A549 (cell line): ENCODE data around the gene XIAP. TPM values are rescaled to one million over a fixed set of nuclear protein-coding genes. Genes with fewer than 3 reads are reported as not detected.
"Not testable (repeated sequence)": the region's sequence is repeated elsewhere in the genome, so short reads cannot be mapped to it uniquely, and the experiment has no call there.

Experiments
- ATAC-seq, 2 experiments: fragments of 200-7000 bp in 1 of 2; fragments of >200 bp in 1 of 2; cut with Nextera tagmentation in 1 of 2; cut with Tn5 transposase in 1 of 2; 3 replicates each; pipeline versions ENCODE4 v1.8.0 to v1.9.1; 2018 to 2020; ENCODE audit warnings: mild to moderate bottlenecking in 1 of 2, moderate library complexity in 1 of 2
- CTCF ChIA-PET: fragments of 300-600 bp; sonication (Branson Sonifier 250); formaldehyde crosslinking; extraction: SDS; loops from one replicate; lab custom pipeline; 2021; ENCODE audit warnings: antibody characterized with exemption, inconsistent platforms; lab: Yijun Ruan, JAX
- POLR2A ChIA-PET: fragments of 350-600 bp; formaldehyde crosslinking; extraction: SDS; loops from one replicate; lab custom pipeline; 2021; ENCODE audit warnings: antibody characterized with exemption, inconsistent platforms; lab: Yijun Ruan, JAX
- DNase-seq, 2 experiments: peaks; one replicate each; pipeline versions ENCODE4 v3.0.0 to v3.0.0-alpha.2; 2011 to 2016; ENCODE audit warnings: low read depth in 1 of 2, low spot score in 1 of 2
- FAIRE-seq: peaks from 2 replicates; lab custom pipeline; 2011; peaks lifted over from hg19 to GRCh38; lab: Jason Lieb, UNC
- H3K27ac ChIP-seq, 2 experiments: fragments of >200 bp; sonication (Bioruptor Twin); formaldehyde crosslinking; 3 replicates each; pipeline ENCODE4 v1.5.1; 2016 to 2017
- H3K4me1 ChIP-seq: fragments of >200 bp; sonication (Bioruptor Twin); formaldehyde crosslinking; 3 replicates; pipeline ENCODE4 v1.6.1; 2016
- H3K4me2 ChIP-seq: fragments of >200 bp; sonication (Bioruptor Twin); formaldehyde crosslinking; 3 replicates; pipeline ENCODE4 v1.6.1; 2016
- H3K4me3 ChIP-seq: fragments of >200 bp; sonication (Bioruptor Twin); formaldehyde crosslinking; 3 replicates; pipeline ENCODE4 v1.5.1; 2016
- H3K9me3 ChIP-seq: fragments of >200 bp; sonication (Bioruptor Twin); formaldehyde crosslinking; 3 replicates; pipeline ENCODE4 v1.6.1; 2016
- CHD2 ChIP-seq: fragments of 150-350 bp; IDR thresholded peaks from 2 replicates; pipeline ENCODE4 v1.6.1; 2014; ENCODE audit warnings: low read length; ENCODE audit not compliant: partially characterized antibody
- CTCF ChIP-seq: fragments of >200 bp; sonication (Bioruptor Twin); formaldehyde crosslinking; IDR thresholded peaks from 3 replicates; pipeline ENCODE4 v1.5.1; 2016
- EHMT2 ChIP-seq: fragments of 200-600 bp; sonication (generic); IDR thresholded peaks from 2 replicates; pipeline ENCODE4 v1.6.1; 2016; ENCODE audit warnings: antibody characterized with exemption, low read depth, mild to moderate bottlenecking, moderate library complexity
- FOSL2 ChIP-seq, 2 experiments: fragments of 450-650 bp in 1 of 2; fragments of >200 bp in 1 of 2; sonication (Bioruptor Twin) in 1 of 2; formaldehyde crosslinking; IDR thresholded peaks; 2 replicates each; pipeline versions ENCODE4 v1.5.0 to v1.6.1; 2016 to 2020; ENCODE audit warnings: mild to moderate bottlenecking in 1 of 2, moderate library complexity in 1 of 2
- FOXS1 ChIP-seq: fragments of 250-450 bp; sonication (Bioruptor Pico); IDR thresholded peaks from 2 replicates; pipeline ENCODE4 v1.5.0; 2020; ENCODE audit warnings: mild to moderate bottlenecking, moderate library complexity
- HDAC2 ChIP-seq: fragments of 200-600 bp; sonication (generic); IDR thresholded peaks from 2 replicates; pipeline ENCODE4 v1.6.1; 2016
- HMGXB4 ChIP-seq: fragments of 250-450 bp; sonication (Bioruptor Pico); IDR thresholded peaks from 2 replicates; pipeline ENCODE4 v1.5.0; 2021; ENCODE audit warnings: mild to moderate bottlenecking, moderate library complexity, borderline replicate concordance
- HOXA7 ChIP-seq: fragments of 250-450 bp; sonication (Bioruptor Pico); IDR thresholded peaks from 2 replicates; pipeline ENCODE4 v1.5.0; 2020; ENCODE audit warnings: mild to moderate bottlenecking, moderate library complexity
- HOXB13 ChIP-seq: fragments of 250-450 bp; sonication (Bioruptor Pico); IDR thresholded peaks from 2 replicates; pipeline ENCODE4 v1.5.0; 2020; ENCODE audit warnings: low read depth, mild to moderate bottlenecking, moderate library complexity
- JUNB ChIP-seq: fragments of >200 bp; sonication (Bioruptor Twin); formaldehyde crosslinking; IDR thresholded peaks from 2 replicates; pipeline ENCODE4 v1.6.1; 2016
- KDM1A ChIP-seq: fragments of 200-600 bp; sonication (generic); IDR thresholded peaks from 2 replicates; pipeline ENCODE4 v1.6.1; 2016; ENCODE audit warnings: low read depth, mild to moderate bottlenecking
- KDM5A ChIP-seq: fragments of 200-600 bp; sonication (generic); IDR thresholded peaks from 2 replicates; pipeline ENCODE4 v1.6.1; 2016; ENCODE audit warnings: antibody characterized with exemption, mild to moderate bottlenecking
- MAX ChIP-seq: IDR thresholded peaks from 2 replicates; pipeline ENCODE4 v1.6.1; 2012
- NR3C1 ChIP-seq: fragments of >200 bp; sonication (Bioruptor Twin); formaldehyde crosslinking; IDR thresholded peaks from 3 replicates; pipeline ENCODE4 v1.6.1; 2017
- PHF8 ChIP-seq: fragments of 200-600 bp; sonication (generic); IDR thresholded peaks from 2 replicates; pipeline ENCODE4 v1.6.1; 2016; ENCODE audit warnings: low read depth, mild to moderate bottlenecking, antibody characterized with exemption, moderate library complexity, borderline replicate concordance
- POLR2AphosphoS2 ChIP-seq: conservative IDR thresholded peaks from 2 replicates; pipeline ENCODE4 v1.6.1; 2012; ENCODE audit warnings: low read length, improper control_type of control experiment, inconsistent platforms
- RFX5 ChIP-seq: fragments of 450-650 bp; IDR thresholded peaks from 2 replicates; pipeline ENCODE4 v1.7.1; 2014; ENCODE audit warnings: antibody characterized with exemption, mild to moderate bottlenecking, moderate library complexity
- RNF2 ChIP-seq: fragments of 200-600 bp; sonication (generic); IDR thresholded peaks from 2 replicates; pipeline ENCODE4 v1.6.1; 2016; ENCODE audit warnings: low read depth, mild to moderate bottlenecking, antibody characterized with exemption, moderate library complexity, borderline replicate concordance
- SREBF2 ChIP-seq: fragments of 450-650 bp; IDR thresholded peaks from 2 replicates; pipeline ENCODE4 v1.6.1; 2014; ENCODE audit warnings: mild to moderate bottlenecking, moderate library complexity
- TP53 ChIP-seq: fragments of 250-450 bp; sonication (Bioruptor Pico); IDR thresholded peaks from 2 replicates; pipeline ENCODE4 v1.5.0; 2021; ENCODE audit warnings: mild to moderate bottlenecking, moderate library complexity
- ZNF302 ChIP-seq: fragments of 250-450 bp; sonication (Bioruptor Pico); IDR thresholded peaks from 2 replicates; pipeline ENCODE4 v1.9.0; 2021; ENCODE audit warnings: inconsistent platforms, mild to moderate bottlenecking, moderate library complexity
- ZSCAN20 ChIP-seq: fragments of 250-450 bp; sonication (Bioruptor Pico); IDR thresholded peaks from 2 replicates; pipeline ENCODE4 v1.8.0; 2022; ENCODE audit warnings: mild to moderate bottlenecking, moderate library complexity
- WGBS: methylation state at CpG from one replicate; pipeline ENCODE4 v1.1.6; 2017; ENCODE audit errors: missing lambda C conversion rate; 5-methylcytosine and 5-hydroxymethylcytosine counted together
- polyA plus RNA-seq, 4 experiments: library from polyadenylated mRNA; depleted of rRNA in 3 of 4; stranded (reverse); fragments of >200 nt; fragmentation: RNase III in 1 of 4; extraction: RNeasy Plus Mini Kit Qiagen cat#74134 plus additional on column Dnase treatment in 1 of 4; gene quantifications; 2 replicates in 3 of 4; 3 replicates in 1 of 4; pipeline ENCODE4 v1.2.3, GENCODE V29; 2011 to 2017

Gene XIAP
- polyA plus RNA-seq, 2 of the 4 experiments (the other 2 are of a cell fraction): 42.9 to 44.1 TPM

- no peak for TF ChIP-seq RNF2
- TF ChIP-seq ZNF302 (CRISPR knock-in tag): no peak
- no peak for TF ChIP-seq HOXB13 (CRISPR knock-in tag)
These were observed 24.0 kb upstream of the XIAP start (continued) for GRCh38 chrX:123835661-123836371.

- H3K4me1 ChIP-seq, H3K27ac ChIP-seq, H3K4me3 ChIP-seq, ATAC-seq, H3K4me2 ChIP-seq, DNase-seq, POLR2A ChIA-PET, H3K9me3 ChIP-seq, FAIRE-seq: not testable (repeated sequence)
- CTCF ChIA-PET: interaction anchor here (0.6 to 0.7 kb wide), 2 partner anchors 17 to 70 kb away, joined by 3 to 4 read pairs; no protein-coding TSS in a partner anchor
- 75% methylated on average over 4 of the region's 4 CpGs for WGBS
These were observed 14.7 kb upstream of the XIAP start for GRCh38 chrX:123845129-123845528.

GRCh38 chrX:123846577-123847038, 13.2 kb upstream of the XIAP start:
- DNase-seq (peak in 1 of 2 experiments; percentile 50), FAIRE-seq (no peak), ATAC-seq (peak; percentile 67 to 74; a peak in 4 of 6 replicates)
- 0 out of 3 replicates have a peak overlapping the region, but pooled peaks have one; percentile 5 for H3K4me2 ChIP-seq
- no peak overlapping the region for H3K4me3 ChIP-seq
- 84% methylated on average over 7 of the region's 7 CpGs for WGBS
- no peaks in the 10 kb centered on the region for H3K9me3 ChIP-seq
- CTCF ChIA-PET: interaction anchor here (1.2 to 1.8 kb wide), 2 partner anchors 11 to 13 kb away, joined by 3 to 8 read pairs; no protein-coding TSS in a partner anchor
- POLR2A ChIA-PET: no interaction called here
- TF ChIP-seq MAX: no peak
- no peak for TF ChIP-seq HMGXB4 (CRISPR knock-in tag)
- no peak for TF ChIP-seq EHMT2
- 0 out of 2 replicates have a peak, but pooled peaks have one; percentile 18 for TF ChIP-seq FOSL2 (IDR thresholded peaks at IDR 0.05)
- peak; percentile 53 for TF ChIP-seq FOSL2 (CRISPR knock-in tag; IDR thresholded peaks at IDR 0.05)
- TF ChIP-seq JUNB: 0 out of 2 replicates have a peak, but pooled peaks have one; percentile 19
- no peak for TF ChIP-seq CTCF
- TF ChIP-seq POLR2AphosphoS2: no peak
- TF ChIP-seq TP53 (CRISPR knock-in tag): no peak
- no peak for TF ChIP-seq SREBF2
- H3K4me1 ChIP-seq: no peaks in the 10 kb centered on the region
- H3K27ac ChIP-seq: no peak overlapping the region

- no peak for DNase-seq
- Histone ChIP-seq H3K9me3 (no peaks in the 10 kb centered on the region), H3K4me3 (no peak overlapping the region), H3K4me2 (no peak overlapping the region), H3K27ac (no peak overlapping the region), H3K4me1 (no peaks in the 10 kb centered on the region)
- 78% methylated on average over 2 of the region's 2 CpGs for WGBS
- FAIRE-seq: no peak
- ATAC-seq: no peak
- ChIA-PET POLR2A (no interaction called here), CTCF (interaction anchor here (1.2 to 1.8 kb wide), 2 partner anchors 11 to 14 kb away, joined by 3 to 8 read pairs; no protein-coding TSS in a partner anchor)
- TF ChIP-seq KDM5A (no peak), HDAC2 (no peak), PHF8 (no peak), NR3C1 (no peak), FOXS1 (no peak), RFX5 (no peak), SREBF2 (no peak), CTCF (no peak), ZSCAN20 (CRISPR knock-in tag) (no peak), CHD2 (no peak), KDM1A (no peak), HOXA7 (CRISPR knock-in tag) (no peak)
These were observed 12.8 kb upstream of the XIAP start for GRCh38 chrX:123847056-123847455.
